Astrocyte (in vitro differentiated cells and primary cell): ENCODE results near the gene SNUPN. TPM values are rescaled to one million over a fixed set of nuclear protein-coding genes. Genes with fewer than 3 reads are reported as not detected.

ENCODE experiments used
- DNase-seq: peaks from one replicate; pipeline ENCODE4 v3.0.0-alpha.2; 2010; ENCODE audit warnings: low read depth
- FAIRE-seq: peaks from 2 replicates; lab custom pipeline; 2011; peaks lifted over from hg19 to GRCh38; lab: Jason Lieb, UNC
- H2AFZ ChIP-seq: 2 replicates; pipeline ENCODE4 v1.6.0; 2012; ENCODE audit warnings: low read depth, low read length, inconsistent platforms
- H3K27ac ChIP-seq: 2 replicates; pipeline ENCODE4 v1.5.1; 2011; ENCODE audit warnings: low read depth, low read length, inconsistent platforms
- H3K27me3 ChIP-seq: 2 replicates; pipeline ENCODE4 v1.6.0; 2011; ENCODE audit warnings: low read length, inconsistent platforms; ENCODE audit not compliant: insufficient read depth
- H3K36me3 ChIP-seq: 2 replicates; pipeline ENCODE4 v1.5.1; 2011; ENCODE audit warnings: low read length, inconsistent platforms; ENCODE audit not compliant: insufficient read depth
- H3K4me1 ChIP-seq: 2 replicates; pipeline ENCODE4 v1.5.1; 2011; ENCODE audit warnings: low read length, inconsistent platforms; ENCODE audit not compliant: insufficient read depth
- H3K4me2 ChIP-seq: 2 replicates; pipeline ENCODE4 v1.6.0; 2012; ENCODE audit warnings: low read length, inconsistent platforms
- H3K4me3 ChIP-seq: 2 replicates; pipeline ENCODE4 v1.5.1; 2011; ENCODE audit warnings: low read depth, mild to moderate bottlenecking, low read length, inconsistent platforms; ENCODE audit not compliant: insufficient read depth
- H3K79me2 ChIP-seq: 2 replicates; pipeline ENCODE4 v1.6.0; 2012; ENCODE audit warnings: mild to moderate bottlenecking, low read length, inconsistent platforms; ENCODE audit not compliant: insufficient read depth
- H3K9ac ChIP-seq: 2 replicates; pipeline ENCODE4 v1.6.0; 2012; ENCODE audit warnings: mild to moderate bottlenecking, low read length, inconsistent platforms
- H3K9me3 ChIP-seq: 2 replicates; pipeline ENCODE4 v1.5.1; 2012; ENCODE audit warnings: low read depth, mild to moderate bottlenecking, low read length, inconsistent platforms; ENCODE audit not compliant: insufficient read depth
- H4K20me1 ChIP-seq: 2 replicates; pipeline ENCODE4 v1.6.0; 2012; ENCODE audit warnings: low read length, inconsistent platforms; ENCODE audit not compliant: insufficient read depth
- H3K27ac Mint-ChIP-seq: one replicate; pipeline ENCODE4 v1.8.0; 2021; ENCODE audit warnings: mild to moderate bottlenecking, mixed read lengths; ENCODE audit not compliant: unreplicated experiment
- H3K27me3 Mint-ChIP-seq: one replicate; pipeline ENCODE4 v1.8.0; 2021; ENCODE audit warnings: low read depth, mixed read lengths; ENCODE audit not compliant: unreplicated experiment
- H3K36me3 Mint-ChIP-seq: one replicate; pipeline ENCODE4 v1.8.0; 2021; ENCODE audit warnings: low read depth, mixed read lengths; ENCODE audit not compliant: unreplicated experiment
- H3K4me1 Mint-ChIP-seq: one replicate; pipeline ENCODE4 v1.8.0; 2021; ENCODE audit warnings: low read depth, mixed read lengths; ENCODE audit not compliant: unreplicated experiment
- H3K4me3 Mint-ChIP-seq: one replicate; pipeline ENCODE4 v1.8.0; 2021; ENCODE audit warnings: mild to moderate bottlenecking, moderate library complexity, mixed read lengths; ENCODE audit not compliant: unreplicated experiment
- H3K9me3 Mint-ChIP-seq: one replicate; pipeline ENCODE4 v1.8.0; 2021; ENCODE audit warnings: mild to moderate bottlenecking, mixed read lengths; ENCODE audit not compliant: unreplicated experiment
- CTCF ChIP-seq: IDR thresholded peaks from 2 replicates; pipeline ENCODE4 v1.5.1; 2011; ENCODE audit warnings: low read depth, mild to moderate bottlenecking, inconsistent platforms, low read length, moderate library complexity; ENCODE audit not compliant: insufficient read depth
- EZH2 ChIP-seq: IDR thresholded peaks from 2 replicates; pipeline ENCODE4 v1.6.1; 2012; ENCODE audit warnings: mild to moderate bottlenecking, low read length, inconsistent platforms; ENCODE audit not compliant: insufficient read depth
- total RNA-seq: library from RNA; stranded (reverse); gene quantifications from 2 replicates; pipeline ENCODE4 v1.2.1, GENCODE V29; 2021

The SNUPN gene
- total RNA-seq, 1 donor from 2014 or later, result 15.9 TPM

DNA sequence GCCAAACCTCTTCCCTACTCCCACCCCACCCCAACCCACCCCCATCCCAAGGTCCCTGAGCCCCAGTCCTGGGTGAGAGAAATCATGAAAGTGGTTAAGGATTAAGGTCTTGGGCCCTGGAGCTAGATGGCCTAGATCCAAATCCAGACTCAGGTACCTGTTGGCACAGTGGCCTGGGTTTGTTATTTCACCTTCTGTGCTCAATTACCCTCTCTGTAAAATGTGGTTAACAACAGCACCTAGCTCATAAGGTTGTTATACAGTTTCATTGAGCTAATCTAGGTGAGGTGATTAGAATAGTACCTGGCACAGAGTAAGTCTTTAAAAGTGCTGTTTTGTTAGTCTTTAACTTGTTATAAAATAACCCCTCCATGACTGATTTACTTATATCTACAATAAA, 6.4 kb upstream of the SNUPN start:
- Mint-ChIP-seq H3K4me1 (peaks cover 5% of the 10 kb centered on the region), H3K9me3 (no peaks in the 10 kb centered on the region), H3K4me3 (no peak overlapping the region), H3K27ac (no peak overlapping the region), H3K36me3 (no peaks in the 10 kb centered on the region), H3K27me3 (no peaks in the 10 kb centered on the region)
- Histone ChIP-seq H4K20me1 (no peaks in the 10 kb centered on the region), H3K9me3 (no peaks in the 10 kb centered on the region), H3K36me3 (no peaks in the 10 kb centered on the region), H3K79me2 (peaks cover 10% of the 10 kb centered on the region), H3K4me3 (no peak overlapping the region), H3K4me1 (no peaks in the 10 kb centered on the region), H3K9ac (no peak overlapping the region), H3K27ac (no peak overlapping the region), H3K27me3 (no peaks in the 10 kb centered on the region), H3K4me2 (no peak overlapping the region), H2AFZ (no peak overlapping the region)
- no peak for DNase-seq
- no peak for FAIRE-seq
- TF ChIP-seq CTCF (no peak), EZH2 (no peak)

DNA sequence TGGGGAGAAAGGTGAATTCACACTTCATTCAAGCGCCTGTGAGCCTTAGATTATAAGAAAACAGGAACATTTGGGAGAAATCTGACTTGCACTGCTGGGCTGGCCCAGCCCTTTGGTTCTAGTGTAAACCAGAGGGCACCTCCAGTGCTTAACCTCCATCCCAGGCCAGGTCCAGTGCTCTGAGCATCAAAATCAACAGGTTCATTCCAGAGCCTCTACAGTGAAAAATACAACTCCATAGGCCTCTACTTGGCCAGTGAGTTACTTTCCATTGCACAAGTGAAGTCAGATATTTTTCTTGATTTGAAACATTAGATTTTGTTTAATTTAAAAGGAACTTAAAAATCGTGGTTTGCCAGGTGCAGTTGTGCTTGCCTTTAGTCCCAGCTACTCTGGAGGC, 3.0 kb downstream of the SNUPN start:
- H3K9ac ChIP-seq, result no peak overlapping the region
- no peaks in the 10 kb centered on the region for H3K79me2 ChIP-seq
- H3K27ac ChIP-seq, result no peak overlapping the region
- H4K20me1 ChIP-seq, result no peaks in the 10 kb centered on the region
- no peaks in the 10 kb centered on the region for H3K9me3 ChIP-seq
- H2AFZ ChIP-seq, result no peak overlapping the region
- H3K27me3 ChIP-seq, result no peaks in the 10 kb centered on the region
- no peak overlapping the region for H3K4me2 ChIP-seq
- no peak overlapping the region for H3K4me3 Mint-ChIP-seq
- H3K4me1 Mint-ChIP-seq, result peaks cover 20% of the 10 kb centered on the region
- H3K27ac Mint-ChIP-seq, result no peak overlapping the region
- FAIRE-seq, result no peak
- H3K27me3 Mint-ChIP-seq, result no peaks in the 10 kb centered on the region
- peaks cover 20% of the 10 kb centered on the region for H3K4me1 ChIP-seq
- DNase-seq, result no peak
- TF ChIP-seq CTCF (no peak), EZH2 (no peak)
- H3K36me3 ChIP-seq, result peaks cover 9% of the 10 kb centered on the region
- H3K4me3 ChIP-seq, result no peak overlapping the region
- H3K9me3 Mint-ChIP-seq, result no peaks in the 10 kb centered on the region
- H3K36me3 Mint-ChIP-seq, result no peaks in the 10 kb centered on the region

DNA sequence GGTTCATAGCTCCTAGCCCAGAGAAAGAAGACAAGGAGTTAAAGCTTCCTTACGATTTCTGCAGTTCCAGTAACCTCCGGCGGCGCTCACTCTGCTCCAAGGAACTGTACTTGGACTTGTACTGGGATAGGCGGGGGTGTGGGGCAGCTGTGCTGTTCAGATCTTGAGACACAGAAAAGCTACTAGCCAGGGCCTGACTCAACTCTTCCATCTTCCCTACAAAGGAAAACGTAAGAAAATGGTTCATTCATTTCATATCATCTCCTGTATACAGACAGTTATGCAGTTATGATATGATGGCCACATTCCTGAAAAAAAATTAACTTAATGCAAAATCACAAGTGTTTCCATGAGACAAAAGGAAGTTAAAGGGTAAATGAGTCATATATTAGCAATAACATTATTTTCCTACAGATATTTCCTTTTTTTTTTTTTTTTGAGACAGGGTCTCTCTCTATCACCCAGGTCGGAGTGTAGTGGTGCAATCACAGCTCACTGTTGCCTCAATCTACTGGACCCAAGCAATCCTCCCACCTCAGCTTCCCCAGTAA, 4.6 kb downstream of the SNUPN start:
- Histone ChIP-seq H3K4me2 (peak overlapping the region; percentile 81), H4K20me1 (no peaks in the 10 kb centered on the region), H3K36me3 (peaks cover 21% of the 10 kb centered on the region), H3K9me3 (no peaks in the 10 kb centered on the region), H3K79me2 (no peaks in the 10 kb centered on the region), H3K4me1 (peaks cover 19% of the 10 kb centered on the region), H3K4me3 (no peak overlapping the region), H3K27ac (peak overlapping the region; percentile 79), H3K27me3 (no peaks in the 10 kb centered on the region), H3K9ac (peak overlapping the region; percentile 75), H2AFZ (peak overlapping the region; percentile 23)
- DNase-seq, result peak; percentile 91
- Mint-ChIP-seq H3K4me3 (peak overlapping the region; percentile 71), H3K36me3 (peaks cover 7% of the 10 kb centered on the region), H3K4me1 (peaks cover 15% of the 10 kb centered on the region), H3K27me3 (no peaks in the 10 kb centered on the region), H3K27ac (peak overlapping the region; percentile 94), H3K9me3 (no peaks in the 10 kb centered on the region)
- TF ChIP-seq CTCF (peak; percentile 4), EZH2 (no peak)
- FAIRE-seq, result no peak
